Measurements from ENCODE around the gene PAX3.

GRCh38 chr2:222217712-222218111 lies 81.1 kb downstream of the PAX3 start:
- no peak for TF ChIP-seq POLR2AphosphoS5 (IDR thresholded peaks at IDR 0.05)
- no peak for TF ChIP-seq POLR2A (IDR thresholded peaks at IDR 0.05)
- no peak for TF ChIP-seq CTCF (IDR thresholded peaks at IDR 0.05)

Measured in breast epithelium (tissue), 3 donors.